LNCAP (cell line): ENCODE results near the gene FAM167B.
A peak's percentile ranks its signal among the peaks of the same experiment; 100 is the strongest.

Experiments
- TF ChIP-seq, protein P1 (sequence below): fragments of 450-650 bp; IDR thresholded peaks from 2 replicates; pipeline ENCODE4 v1.5.1; 2017; ENCODE audit warnings: mild to moderate bottlenecking

Gene FAM167B

DNA sequence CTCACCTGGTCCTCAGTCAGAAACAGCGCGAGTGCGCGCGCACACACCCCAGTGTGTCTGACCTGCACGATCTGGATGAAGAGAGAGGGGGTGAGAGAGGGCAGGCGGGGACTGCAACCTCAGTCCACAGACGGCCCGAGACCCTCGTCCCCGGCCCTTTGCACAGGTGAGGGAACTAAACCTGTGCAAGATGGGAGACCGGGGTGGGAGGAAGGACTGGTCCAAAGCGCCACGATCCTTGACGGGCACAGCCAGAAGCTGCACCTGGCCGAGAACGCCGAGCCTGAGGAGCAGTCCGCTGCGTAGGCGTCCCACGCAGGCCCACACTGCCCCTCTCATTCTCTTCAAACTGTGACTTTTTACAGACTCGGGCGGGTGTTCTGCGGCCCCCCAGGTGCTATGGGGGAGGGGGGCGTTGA, 42.1 kb upstream of the FAM167B start:
- TF ChIP-seq, protein P1, sequence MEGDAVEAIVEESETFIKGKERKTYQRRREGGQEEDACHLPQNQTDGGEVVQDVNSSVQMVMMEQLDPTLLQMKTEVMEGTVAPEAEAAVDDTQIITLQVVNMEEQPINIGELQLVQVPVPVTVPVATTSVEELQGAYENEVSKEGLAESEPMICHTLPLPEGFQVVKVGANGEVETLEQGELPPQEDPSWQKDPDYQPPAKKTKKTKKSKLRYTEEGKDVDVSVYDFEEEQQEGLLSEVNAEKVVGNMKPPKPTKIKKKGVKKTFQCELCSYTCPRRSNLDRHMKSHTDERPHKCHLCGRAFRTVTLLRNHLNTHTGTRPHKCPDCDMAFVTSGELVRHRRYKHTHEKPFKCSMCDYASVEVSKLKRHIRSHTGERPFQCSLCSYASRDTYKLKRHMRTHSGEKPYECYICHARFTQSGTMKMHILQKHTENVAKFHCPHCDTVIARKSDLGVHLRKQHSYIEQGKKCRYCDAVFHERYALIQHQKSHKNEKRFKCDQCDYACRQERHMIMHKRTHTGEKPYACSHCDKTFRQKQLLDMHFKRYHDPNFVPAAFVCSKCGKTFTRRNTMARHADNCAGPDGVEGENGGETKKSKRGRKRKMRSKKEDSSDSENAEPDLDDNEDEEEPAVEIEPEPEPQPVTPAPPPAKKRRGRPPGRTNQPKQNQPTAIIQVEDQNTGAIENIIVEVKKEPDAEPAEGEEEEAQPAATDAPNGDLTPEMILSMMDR, result no peak

DNA sequence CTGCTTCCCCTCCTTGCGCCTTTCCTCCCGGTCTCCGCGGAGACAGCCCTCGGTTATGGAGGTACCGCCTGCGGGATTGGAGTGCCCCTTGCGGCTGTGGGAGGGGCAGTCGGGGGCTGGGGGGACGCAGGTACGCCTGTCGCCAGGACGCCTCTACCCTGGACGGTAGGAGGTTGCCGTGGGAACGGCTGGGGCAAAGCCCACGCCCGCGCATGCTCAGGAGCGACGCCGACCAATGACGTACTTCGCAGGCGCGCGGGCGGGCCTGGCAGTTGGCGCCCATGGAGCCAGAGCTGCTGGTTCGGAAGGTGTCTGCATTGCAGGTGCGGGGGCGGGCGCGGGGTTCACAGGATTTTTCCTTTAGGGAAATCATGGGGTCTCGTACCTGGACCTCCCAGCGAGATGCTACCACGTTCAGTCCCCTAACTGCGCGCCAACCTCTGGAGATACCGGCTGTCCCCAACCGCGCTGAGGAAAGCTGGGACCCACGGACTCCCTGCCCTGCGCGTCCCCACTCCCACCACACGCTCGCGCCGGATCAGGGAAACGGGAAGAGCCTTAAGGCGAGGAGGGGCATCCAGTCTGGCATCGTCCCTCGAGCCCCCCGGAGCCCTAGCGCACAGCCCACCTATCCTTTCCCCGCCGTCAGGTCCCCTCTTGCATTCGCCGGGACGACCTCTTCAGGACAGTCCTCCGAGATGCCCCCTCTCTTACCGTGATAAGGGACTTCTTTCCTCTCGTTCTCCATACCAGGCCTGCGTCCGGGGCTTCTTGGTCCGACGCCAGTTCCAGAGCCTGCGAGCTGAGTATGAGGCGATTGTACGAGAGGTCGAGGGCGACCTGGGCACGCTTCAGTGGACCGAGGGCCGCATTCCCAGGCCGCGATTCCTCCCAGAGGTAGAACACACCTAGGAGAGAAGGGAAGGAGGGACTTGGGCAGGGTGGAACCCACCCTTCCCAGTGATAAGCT, 41.3 kb upstream of the FAM167B start, which contains the start of gene IQCC:
TSS of gene IQCC (plus strand) at position 271 of the 970 bp plus-strand sequence. CDS start at position 282, 11 bp downstream.
- TF ChIP-seq, protein P1, result no peak

DNA sequence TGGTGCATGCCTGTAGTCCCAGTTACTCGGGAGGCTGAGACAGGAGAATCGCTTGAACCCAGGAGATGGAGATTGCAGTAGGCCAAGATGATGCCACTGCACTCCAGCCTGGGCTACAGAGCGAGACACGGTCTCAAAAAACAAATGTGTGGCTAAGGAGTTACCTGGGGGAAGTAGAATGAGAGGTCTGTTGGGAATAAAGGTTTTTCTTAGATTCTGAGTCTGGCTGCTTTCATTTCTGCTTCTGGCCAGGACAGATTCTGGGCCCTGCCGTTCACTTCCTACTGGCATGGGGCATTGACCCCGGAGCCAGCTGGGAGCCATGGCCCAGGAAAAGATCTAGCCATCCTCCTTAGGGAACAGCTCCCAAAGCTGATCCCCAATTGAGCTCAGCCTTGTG, 38.6 kb upstream of the FAM167B start:
- TF ChIP-seq, protein P1, result no peak

DNA sequence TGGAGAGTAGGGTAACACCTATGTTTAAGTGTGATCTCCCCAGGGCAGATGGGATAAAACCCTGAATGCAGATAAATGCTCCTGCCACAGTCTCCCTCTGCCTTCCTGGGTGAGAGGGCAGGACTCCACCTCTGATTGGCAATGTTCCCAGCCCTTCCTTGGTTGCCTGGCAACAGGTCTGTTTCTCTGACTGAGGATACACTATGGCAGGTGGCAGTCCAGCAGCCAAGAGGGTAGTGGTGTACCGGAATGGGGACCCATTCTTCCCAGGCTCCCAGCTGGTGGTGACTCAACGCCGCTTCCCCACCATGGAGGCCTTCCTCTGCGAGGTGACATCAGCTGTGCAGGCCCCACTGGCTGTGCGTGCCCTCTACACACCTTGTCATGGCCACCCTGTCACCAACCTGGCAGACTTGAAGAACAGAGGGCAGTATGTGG, 38.1 kb upstream of the FAM167B start, which contains the start of gene DCDC2B:
TSS of gene DCDC2B (plus strand) at position 199 of the 438 bp plus-strand sequence. CDS start at position 204, 5 bp downstream.
- TF ChIP-seq, protein P1, result no peak

DNA sequence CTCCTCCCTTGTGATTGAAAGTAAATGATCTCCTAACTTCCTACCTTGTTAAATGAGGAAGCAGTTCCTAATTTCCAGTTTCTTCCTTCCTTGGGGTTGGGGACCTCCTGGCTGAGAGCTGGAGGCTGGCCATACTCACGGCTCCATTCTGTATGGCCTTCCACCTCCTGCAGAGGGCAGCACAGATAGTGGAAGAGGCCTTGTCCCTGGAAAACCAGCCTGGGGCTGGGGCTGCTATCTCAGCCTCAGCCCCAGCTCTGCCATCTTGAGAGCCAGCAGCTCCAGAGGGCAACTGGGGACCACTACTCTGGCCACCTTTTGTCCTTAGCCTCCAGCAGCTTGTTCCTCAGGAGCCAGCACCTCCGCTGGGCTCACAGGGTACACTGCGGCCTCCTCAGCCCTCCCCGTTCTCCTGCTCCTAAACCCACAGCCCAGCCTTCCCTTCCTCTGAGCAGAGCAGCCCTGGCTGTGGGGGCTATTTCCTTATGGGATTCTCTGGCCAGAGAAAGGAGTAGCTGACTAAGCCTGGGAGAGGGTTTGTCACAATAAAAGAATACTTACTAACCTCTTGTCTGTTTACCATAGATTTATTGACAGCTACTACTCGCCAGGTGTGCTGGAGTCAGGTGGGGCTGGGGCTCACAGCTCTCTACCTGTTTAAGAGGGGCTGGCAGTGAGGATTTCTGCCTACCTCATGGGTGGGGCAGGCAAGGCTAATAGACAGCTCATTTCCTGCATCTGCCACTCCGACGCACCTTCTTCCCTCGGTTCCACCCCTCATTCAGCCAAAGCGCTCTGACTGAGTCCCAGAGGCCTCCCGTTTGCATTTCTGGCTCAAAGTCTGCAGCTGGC, 31.2 kb upstream of the FAM167B start:
- TF ChIP-seq, protein P1, result peak; percentile 87

DNA sequence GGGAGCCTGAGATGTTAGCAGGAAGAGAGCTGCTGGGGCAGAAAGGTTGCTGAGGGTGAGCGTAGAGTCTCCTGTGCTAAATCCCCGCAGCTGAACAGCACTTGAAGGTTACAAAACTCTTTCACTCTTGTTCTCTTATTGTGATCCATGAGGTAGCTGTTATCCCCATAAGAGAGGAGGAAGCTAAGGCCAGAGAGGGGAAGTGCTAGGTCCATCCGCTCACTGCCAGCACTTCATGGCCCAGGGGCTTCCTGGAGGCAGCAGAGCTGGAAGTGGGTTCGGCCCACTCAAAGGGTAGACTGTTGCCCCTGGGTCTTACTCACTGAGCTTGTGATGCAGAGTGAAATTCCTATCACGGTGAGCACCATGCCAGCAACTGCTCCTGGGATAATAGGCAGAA, 30.5 kb upstream of the FAM167B start:
- TF ChIP-seq, protein P1, result no peak

DNA sequence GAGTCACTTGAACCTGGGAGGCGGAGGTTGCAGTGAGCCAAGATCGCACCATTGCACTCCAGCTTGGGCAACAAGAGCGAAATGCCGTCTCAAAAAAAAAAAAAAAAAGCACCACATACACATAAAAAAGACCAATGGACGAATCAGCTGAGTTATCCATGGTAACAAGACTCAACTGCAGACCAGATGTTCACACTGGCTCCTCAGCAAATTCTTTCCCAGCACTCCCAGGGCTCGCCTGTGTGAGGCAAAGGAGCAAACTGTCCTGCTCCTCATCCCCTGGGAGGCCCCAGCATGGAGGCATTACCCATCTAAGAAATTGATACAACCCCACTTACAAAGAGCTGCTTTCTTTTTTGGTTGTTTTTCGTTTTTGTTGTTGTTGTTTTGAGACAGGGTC, 28.0 kb upstream of the FAM167B start:
- TF ChIP-seq, protein P1, result no peak
